Neuronal stem cell (in vitro differentiated cells): ENCODE results near the gene ZGLP1. TPM values are rescaled to one million over a fixed set of nuclear protein-coding genes. Genes with fewer than 3 reads are reported as not detected.

Source experiments
- DNase-seq: peaks from one replicate; pipeline ENCODE4 v3.0.0-alpha.2; 2013; ENCODE audit warnings: low spot score
- H2AFZ ChIP-seq: one replicate; pipeline ENCODE4 v1.6.1; 2013; ENCODE audit warnings: mild to moderate bottlenecking, low read length, inconsistent platforms
- H2AK5ac ChIP-seq: 2 replicates; pipeline ENCODE4 v1.6.1; 2013; ENCODE audit warnings: low read depth, mild to moderate bottlenecking, inconsistent platforms, low read length, moderate library complexity, mixed read lengths
- H2BK120ac ChIP-seq: 2 replicates; pipeline ENCODE4 v1.6.1; 2013; ENCODE audit warnings: low read depth, mild to moderate bottlenecking, inconsistent platforms, low read length, moderate library complexity, mixed read lengths
- H2BK12ac ChIP-seq: one replicate; pipeline ENCODE4 v1.6.1; 2013; ENCODE audit warnings: low read length, inconsistent platforms
- H2BK15ac ChIP-seq: 2 replicates; pipeline ENCODE4 v1.6.1; 2013; ENCODE audit warnings: mild to moderate bottlenecking, low read length, inconsistent platforms, mixed read lengths
- H2BK5ac ChIP-seq: one replicate; pipeline ENCODE4 v1.6.1; 2013; ENCODE audit warnings: inconsistent platforms, mild to moderate bottlenecking, low read length, moderate library complexity
- H3K14ac ChIP-seq: one replicate; pipeline ENCODE4 v1.6.1; 2013; ENCODE audit warnings: low read length, inconsistent platforms
- H3K18ac ChIP-seq: 2 replicates; pipeline ENCODE4 v1.6.1; 2013; ENCODE audit warnings: low read length, inconsistent platforms
- H3K23ac ChIP-seq: 2 replicates; pipeline ENCODE4 v1.6.1; 2013; ENCODE audit warnings: low read depth, mild to moderate bottlenecking, mixed read lengths, low read length, inconsistent platforms; ENCODE audit not compliant: poor library complexity
- H3K27ac ChIP-seq: replicated peaks from 3 replicates; pipeline ENCODE4 v1.5.1; 2013; ENCODE audit warnings: low read length, inconsistent platforms
- H3K27me3 ChIP-seq, 3 experiments: 2 replicates each; pipeline ENCODE4 v1.6.1; 2013; ENCODE audit warnings: low read length in 3 of 3, mild to moderate bottlenecking in 2 of 3, inconsistent platforms in 1 of 3, low read depth in 1 of 3, mixed read lengths in 1 of 3, moderate library complexity in 1 of 3; ENCODE audit not compliant: control insufficient read depth in 3 of 3, insufficient read depth in 3 of 3
- H3K36me3 ChIP-seq, 2 donors: replicated peaks in 1 of 2; 2 replicates each; pipeline ENCODE4 v1.6.1; 2013; ENCODE audit warnings: low read length in 2 of 2; ENCODE audit not compliant: control insufficient read depth in 2 of 2, insufficient read depth in 2 of 2
- H3K4ac ChIP-seq: 2 replicates; pipeline ENCODE4 v1.6.1; 2013; ENCODE audit warnings: inconsistent platforms, mild to moderate bottlenecking, low read length, moderate library complexity
- H3K4me1 ChIP-seq, 2 donors: 1 replicate in 1 of 2; 2 replicates in 1 of 2; pipeline ENCODE4 v1.6.1; 2013; ENCODE audit warnings: low read length in 2 of 2, low read depth in 1 of 2; ENCODE audit not compliant: control insufficient read depth in 2 of 2, insufficient read depth in 1 of 2
- H3K4me2 ChIP-seq: one replicate; pipeline ENCODE4 v1.6.1; 2013; ENCODE audit warnings: mild to moderate bottlenecking, low read length, inconsistent platforms; ENCODE audit not compliant: insufficient read depth, poor library complexity, severe bottlenecking
- H3K4me3 ChIP-seq, 2 donors: 2 replicates each; pipeline ENCODE4 v1.5.1; 2013; ENCODE audit warnings: low read length in 2 of 2, mild to moderate bottlenecking in 2 of 2, inconsistent platforms in 1 of 2, moderate library complexity in 1 of 2
- H3K79me1 ChIP-seq: one replicate; pipeline ENCODE4 v1.6.1; 2013; ENCODE audit warnings: low read depth, mild to moderate bottlenecking, inconsistent platforms, low read length, moderate library complexity
- H3K9ac ChIP-seq: one replicate; pipeline ENCODE4 v1.6.1; 2013; ENCODE audit warnings: mild to moderate bottlenecking, low read depth, low read length, inconsistent platforms; ENCODE audit not compliant: poor library complexity
- H3K9me3 ChIP-seq, 2 donors: replicated peaks in 1 of 2; 2 replicates each; pipeline versions ENCODE3 to v1.6.1; 2013; ENCODE audit warnings: low read length in 2 of 2, mild to moderate bottlenecking in 2 of 2, inconsistent platforms in 1 of 2, low read depth in 1 of 2, mixed read lengths in 1 of 2, moderate library complexity in 1 of 2; ENCODE audit not compliant: control insufficient read depth in 2 of 2, insufficient read depth in 1 of 2
- H4K8ac ChIP-seq: one replicate; pipeline ENCODE4 v1.6.1; 2013; ENCODE audit warnings: low read depth, mild to moderate bottlenecking, inconsistent platforms, low read length, moderate library complexity
- H4K91ac ChIP-seq: one replicate; pipeline ENCODE4 v1.6.1; 2013; ENCODE audit warnings: low read length, low read depth, mild to moderate bottlenecking, inconsistent platforms; ENCODE audit not compliant: poor library complexity
- WGBS, 2 donors: extraction: QIAGEN DNeasy Blood & Tissue Kit; methylation state at CpG; one replicate each; pipeline ENCODE4 v1.1.7; 2013; ENCODE audit warnings: missing lambda C conversion rate in 2 of 2, mixed read lengths in 1 of 2; ENCODE audit not compliant: insufficient read length in 2 of 2, insufficient replicate concordance in 1 of 2; ENCODE audit errors: extremely low coverage in 2 of 2; 5-methylcytosine and 5-hydroxymethylcytosine counted together
- small RNA-seq: library from polyadenylated mRNA; stranded (forward); fragments of <200 nt; extraction: miRNeasy Mini kit (QIAGEN cat#:217004); gene quantifications from one replicate; pipeline ENCODE3, GENCODE V24; 2013; ENCODE audit not compliant: insufficient read depth

ZGLP1 gene

GRCh38 chr19:10256551-10256950 lies 53.1 kb downstream of the ZGLP1 start:
- H3K9me3 ChIP-seq: peaks cover 0 to 2% of the 10 kb centered on the region in 2 donors
- WGBS, 2 donors: no CpG with 5 or more reads among the region's 18 CpGs

GRCh38 chr19:10255358-10255757 lies 54.3 kb downstream of the ZGLP1 start:
- no peak overlapping the region for H3K4me3 ChIP-seq
- H3K36me3 ChIP-seq: peaks cover 30 to 62% of the 10 kb centered on the region in 2 donors
- no peak overlapping the region for H4K91ac ChIP-seq
- H2BK120ac ChIP-seq: no peak overlapping the region
- H3K4me2 ChIP-seq: no peak overlapping the region
- WGBS, 2 donors: no CpG with 5 or more reads among the region's 2 CpGs
- H3K23ac ChIP-seq: no peak overlapping the region
- no peak overlapping the region for H3K27ac ChIP-seq
- no peak for DNase-seq
- H2AK5ac ChIP-seq: no peak overlapping the region
- no peaks in the 10 kb centered on the region for H3K27me3 ChIP-seq
- H3K79me1 ChIP-seq: peaks cover 3% of the 10 kb centered on the region
- no peak overlapping the region for H2BK15ac ChIP-seq
- H3K9me3 ChIP-seq: peaks cover 0 to 2% of the 10 kb centered on the region in 2 donors
- no peak overlapping the region for H2BK5ac ChIP-seq
- peaks cover 5 to 6% of the 10 kb centered on the region in 2 donors for H3K4me1 ChIP-seq
- no peak overlapping the region for H2AFZ ChIP-seq
- no peak overlapping the region for H3K9ac ChIP-seq
- H3K4ac ChIP-seq: no peak overlapping the region
- no peak overlapping the region for H3K14ac ChIP-seq
- H4K8ac ChIP-seq: no peak overlapping the region
- H3K18ac ChIP-seq: no peak overlapping the region
- no peak overlapping the region for H2BK12ac ChIP-seq

More at GRCh38 chr19:10256551-10256950, 53.1 kb downstream of the ZGLP1 start:
- Histone ChIP-seq H3K4me1 (peaks cover 5 to 6% of the 10 kb centered on the region in 2 donors), H3K4me2 (no peak overlapping the region), H2BK5ac (no peak overlapping the region), H2BK120ac (no peak overlapping the region), H2BK15ac (no peak overlapping the region), H3K27me3 (no peaks in the 10 kb centered on the region), H3K4ac (no peak overlapping the region), H3K79me1 (peaks cover 3% of the 10 kb centered on the region), H3K23ac (no peak overlapping the region), H4K8ac (no peak overlapping the region), H3K27ac (no peak overlapping the region), H3K9ac (no peak overlapping the region), H3K4me3 (no peak overlapping the region), H2AFZ (no peak overlapping the region), H3K18ac (no peak overlapping the region), H3K36me3 (peaks cover 30 to 62% of the 10 kb centered on the region in 2 donors), H3K14ac (no peak overlapping the region), H2AK5ac (no peak overlapping the region), H4K91ac (no peak overlapping the region), H2BK12ac (no peak overlapping the region)
- DNase-seq: no peak

Small RNAs within 50 kb of the gene (small RNA-seq; reads per million reads assigned to genes)
- gene AC011511.1: not detected
- gene AC011511.4: not detected
